ENCODE measurements around the gene GAL3ST2. TPM values are rescaled to one million over a fixed set of nuclear protein-coding genes. Genes with fewer than 3 reads are reported as not detected.

The GAL3ST2 gene
- total RNA-seq, 1 donor from 2014 or later: not detected

DNA sequence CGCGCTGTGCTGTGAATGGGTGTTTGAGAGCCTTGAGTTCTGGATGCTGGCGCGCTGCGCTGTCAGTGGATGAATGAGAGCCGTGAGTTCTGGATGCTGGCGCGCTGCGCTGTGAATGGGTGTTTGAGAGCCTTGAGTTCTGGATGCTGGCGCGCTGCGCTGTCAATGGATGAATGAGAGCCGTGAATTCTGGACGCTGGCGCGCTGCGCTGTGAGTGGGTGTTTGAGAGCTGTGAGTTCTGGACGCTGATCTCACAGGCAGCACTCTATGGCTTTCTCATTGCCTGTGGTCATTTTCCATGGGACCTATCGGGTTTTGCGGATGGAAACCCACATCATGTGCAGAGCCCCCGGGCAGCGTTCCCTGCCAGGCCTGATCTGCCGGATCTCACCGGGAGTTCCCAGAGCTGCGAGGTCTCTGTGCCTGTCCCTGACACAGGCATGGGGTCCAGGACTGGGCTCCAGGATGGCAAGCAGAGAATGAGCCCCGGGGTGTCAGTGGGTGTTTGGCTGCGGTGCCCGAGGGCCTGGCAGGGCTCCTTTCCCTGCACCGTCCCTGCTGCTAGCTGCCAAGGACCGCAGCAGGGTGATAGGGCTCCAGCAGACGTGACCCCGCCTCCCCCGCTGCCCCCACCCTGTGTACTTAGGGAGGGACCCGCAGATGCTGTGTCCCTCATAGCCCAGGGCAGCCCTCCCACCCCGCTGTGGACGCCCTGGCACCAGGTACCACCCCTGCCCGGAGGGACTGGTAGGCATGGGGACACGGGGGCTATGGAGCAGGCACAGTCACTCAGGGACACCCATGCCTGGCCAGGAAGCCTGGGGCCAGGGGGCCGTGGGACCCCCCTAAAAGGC, 72.4 kb downstream of the GAL3ST2 start:
- no peak overlapping the region for H3K4me3 Mint-ChIP-seq (ENCODE audit: unreplicated experiment)
- H3K4me1 Mint-ChIP-seq (ENCODE audit: unreplicated experiment): no peaks in the 10 kb centered on the region
- no peaks in the 10 kb centered on the region for H3K9me3 Mint-ChIP-seq (ENCODE audit: unreplicated experiment)
- H3K27me3 Mint-ChIP-seq (ENCODE audit: unreplicated experiment): peaks cover 3% of the 10 kb centered on the region
- no peak for DNase-seq (ENCODE audit: low spot score)
- TF ChIP-seq, protein P1, sequence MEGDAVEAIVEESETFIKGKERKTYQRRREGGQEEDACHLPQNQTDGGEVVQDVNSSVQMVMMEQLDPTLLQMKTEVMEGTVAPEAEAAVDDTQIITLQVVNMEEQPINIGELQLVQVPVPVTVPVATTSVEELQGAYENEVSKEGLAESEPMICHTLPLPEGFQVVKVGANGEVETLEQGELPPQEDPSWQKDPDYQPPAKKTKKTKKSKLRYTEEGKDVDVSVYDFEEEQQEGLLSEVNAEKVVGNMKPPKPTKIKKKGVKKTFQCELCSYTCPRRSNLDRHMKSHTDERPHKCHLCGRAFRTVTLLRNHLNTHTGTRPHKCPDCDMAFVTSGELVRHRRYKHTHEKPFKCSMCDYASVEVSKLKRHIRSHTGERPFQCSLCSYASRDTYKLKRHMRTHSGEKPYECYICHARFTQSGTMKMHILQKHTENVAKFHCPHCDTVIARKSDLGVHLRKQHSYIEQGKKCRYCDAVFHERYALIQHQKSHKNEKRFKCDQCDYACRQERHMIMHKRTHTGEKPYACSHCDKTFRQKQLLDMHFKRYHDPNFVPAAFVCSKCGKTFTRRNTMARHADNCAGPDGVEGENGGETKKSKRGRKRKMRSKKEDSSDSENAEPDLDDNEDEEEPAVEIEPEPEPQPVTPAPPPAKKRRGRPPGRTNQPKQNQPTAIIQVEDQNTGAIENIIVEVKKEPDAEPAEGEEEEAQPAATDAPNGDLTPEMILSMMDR (IDR thresholded peaks at IDR 0.05; ENCODE audit: unreplicated experiment): no peak
- no peaks in the 10 kb centered on the region for H3K36me3 Mint-ChIP-seq (ENCODE audit: low read depth, unreplicated experiment)
- H3K27ac Mint-ChIP-seq (ENCODE audit: unreplicated experiment): no peak overlapping the region

DNA sequence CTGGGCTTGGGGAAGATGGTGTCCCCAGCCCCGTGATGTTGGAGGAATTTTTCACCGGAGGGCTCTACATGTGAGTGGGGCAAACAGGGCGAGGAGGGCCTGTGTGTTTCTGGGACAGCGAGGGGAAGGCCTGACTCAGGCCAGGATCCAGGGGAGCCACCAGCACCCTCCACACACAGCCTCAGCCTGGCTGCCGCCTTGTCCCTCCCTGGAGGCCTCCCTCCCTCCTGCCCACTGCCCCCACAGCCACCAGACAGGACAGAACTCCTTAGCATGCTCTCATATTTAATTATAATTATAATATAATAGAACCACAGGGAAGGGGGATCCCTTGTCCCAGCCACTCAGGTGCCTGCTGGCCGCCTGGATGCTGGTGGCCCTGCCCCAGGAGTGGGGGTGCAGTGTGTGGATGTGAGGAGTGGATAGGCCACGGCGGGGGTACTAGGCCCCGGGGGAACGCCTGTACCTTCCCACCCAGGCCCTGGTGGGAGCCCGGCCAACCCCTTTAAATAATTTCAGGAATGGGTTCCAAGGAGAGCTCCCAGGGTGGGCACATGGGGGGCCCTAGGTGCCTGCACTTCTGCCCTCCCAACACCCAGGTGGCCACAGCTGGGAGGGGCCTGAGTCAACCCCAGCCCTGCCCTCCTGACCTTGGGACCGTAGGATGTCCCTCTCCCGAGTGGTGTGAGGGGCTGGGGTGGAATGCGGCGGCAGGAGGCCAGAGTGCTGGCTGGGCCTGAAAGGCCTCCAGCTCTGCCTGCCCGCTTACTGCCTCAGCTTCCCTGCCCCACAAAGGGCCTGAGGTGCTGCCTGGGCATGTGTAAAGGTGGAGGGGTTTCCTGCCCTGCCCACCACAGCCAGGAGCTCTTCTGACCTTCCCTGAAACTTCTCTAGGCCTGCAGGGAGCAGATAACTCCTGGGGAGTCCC, 73.3 kb downstream of the GAL3ST2 start:
- Mint-ChIP-seq H3K9me3 (ENCODE audit: unreplicated experiment) (no peaks in the 10 kb centered on the region), H3K4me3 (ENCODE audit: unreplicated experiment) (no peak overlapping the region), H3K27ac (ENCODE audit: unreplicated experiment) (no peak overlapping the region), H3K4me1 (ENCODE audit: unreplicated experiment) (no peaks in the 10 kb centered on the region), H3K27me3 (ENCODE audit: unreplicated experiment) (peaks cover 3% of the 10 kb centered on the region), H3K36me3 (ENCODE audit: low read depth, unreplicated experiment) (no peaks in the 10 kb centered on the region)
- TF ChIP-seq, protein P1 (IDR thresholded peaks at IDR 0.05; ENCODE audit: unreplicated experiment): no peak
- no peak for DNase-seq (ENCODE audit: low spot score)

DNA sequence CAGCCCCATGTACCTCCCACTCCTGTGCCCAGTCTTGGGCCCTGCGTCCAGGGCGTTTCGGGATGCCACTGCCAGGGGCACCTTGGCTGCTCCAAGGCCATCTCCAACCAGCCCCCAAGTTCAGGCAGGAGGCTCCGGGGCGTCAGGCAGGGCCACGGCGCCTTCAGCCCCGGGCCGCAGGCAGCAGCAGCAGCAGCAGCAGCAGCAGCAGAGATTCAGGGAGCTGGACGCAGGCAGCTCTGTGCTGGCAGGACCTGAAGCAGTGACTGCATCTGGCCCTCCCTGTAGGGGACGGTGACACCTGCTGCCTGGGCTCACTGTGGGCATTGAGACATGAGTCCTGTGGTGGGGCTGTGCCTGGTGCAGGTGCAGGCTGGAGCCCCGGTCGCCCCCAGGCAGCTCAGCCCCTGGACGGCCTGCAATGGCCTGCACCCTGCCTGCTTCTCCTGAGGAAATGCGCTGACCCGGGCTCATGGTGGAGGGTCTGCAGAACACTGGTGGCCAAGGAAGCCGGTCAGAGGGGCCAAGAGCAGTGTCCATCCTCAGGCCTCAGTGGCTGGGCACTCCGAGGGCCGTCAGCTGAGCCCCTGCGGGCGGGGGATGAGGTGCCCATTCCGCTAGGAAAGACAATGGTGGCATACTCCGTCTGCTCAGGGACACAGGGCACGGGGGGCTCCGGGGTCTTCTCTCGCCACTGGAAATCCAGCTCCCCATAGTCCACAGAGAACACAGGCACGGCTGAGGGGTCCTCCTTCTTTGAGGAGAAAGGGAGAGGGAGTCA, 74.1 kb downstream of the GAL3ST2 start:
- H3K4me3 Mint-ChIP-seq (ENCODE audit: unreplicated experiment): no peak overlapping the region
- peaks cover 3% of the 10 kb centered on the region for H3K27me3 Mint-ChIP-seq (ENCODE audit: unreplicated experiment)
- H3K4me1 Mint-ChIP-seq (ENCODE audit: unreplicated experiment): no peaks in the 10 kb centered on the region
- H3K36me3 Mint-ChIP-seq (ENCODE audit: low read depth, unreplicated experiment): no peaks in the 10 kb centered on the region
- TF ChIP-seq, protein P1 (IDR thresholded peaks at IDR 0.05; ENCODE audit: unreplicated experiment): no peak
- H3K27ac Mint-ChIP-seq (ENCODE audit: unreplicated experiment): no peak overlapping the region
- DNase-seq (ENCODE audit: low spot score): no peak
- H3K9me3 Mint-ChIP-seq (ENCODE audit: unreplicated experiment): no peaks in the 10 kb centered on the region

DNA sequence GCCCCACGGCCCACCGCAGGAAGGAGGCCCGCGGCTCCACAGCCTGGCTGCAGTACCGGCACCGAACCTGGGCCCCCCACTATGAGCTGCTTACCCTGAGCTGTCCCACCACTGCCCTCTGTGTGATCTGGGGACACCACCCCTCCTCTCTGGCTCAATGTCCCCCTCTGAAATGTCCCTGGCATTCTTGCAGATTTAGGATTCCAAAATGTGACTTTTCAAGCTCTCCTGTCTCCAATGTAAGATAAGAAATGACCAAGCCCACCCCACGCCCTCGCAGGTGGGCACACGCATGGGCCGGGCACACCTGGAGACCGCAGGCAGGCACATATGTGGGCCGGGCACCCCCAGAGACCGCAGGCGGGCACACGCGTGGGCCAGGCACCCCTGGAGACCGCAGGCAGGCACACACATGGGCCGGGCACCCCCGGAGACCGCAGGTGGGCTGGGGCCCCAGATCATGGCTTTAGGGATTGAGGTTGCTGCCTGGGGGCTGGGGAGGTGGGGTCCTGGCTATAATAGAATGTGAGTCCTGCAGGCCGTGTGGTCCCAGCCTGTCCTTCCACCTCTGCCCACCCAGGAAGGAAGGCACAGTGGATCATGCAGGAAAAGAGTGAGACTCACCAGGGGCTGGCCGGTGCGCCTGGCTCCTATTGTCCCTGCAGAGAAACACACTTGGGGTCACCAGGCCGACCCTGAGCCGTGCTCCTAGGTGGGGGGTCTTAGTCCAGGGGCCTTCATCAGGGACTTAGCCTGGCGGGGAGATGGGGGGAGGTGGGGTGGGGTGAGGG, 74.9 kb downstream of the GAL3ST2 start:
- no peaks in the 10 kb centered on the region for H3K4me1 Mint-ChIP-seq (ENCODE audit: unreplicated experiment)
- TF ChIP-seq, protein P1 (IDR thresholded peaks at IDR 0.05; ENCODE audit: unreplicated experiment): no peak
- H3K9me3 Mint-ChIP-seq (ENCODE audit: unreplicated experiment): no peaks in the 10 kb centered on the region
- no peaks in the 10 kb centered on the region for H3K36me3 Mint-ChIP-seq (ENCODE audit: low read depth, unreplicated experiment)
- H3K27me3 Mint-ChIP-seq (ENCODE audit: unreplicated experiment): peaks cover 2% of the 10 kb centered on the region
- no peak overlapping the region for H3K4me3 Mint-ChIP-seq (ENCODE audit: unreplicated experiment)
- DNase-seq (ENCODE audit: low spot score): no peak
- no peak overlapping the region for H3K27ac Mint-ChIP-seq (ENCODE audit: unreplicated experiment)

Measured in endothelial cell (in vitro differentiated cells).